K562 (cell line): ENCODE measurements around the gene PLCB3. TPM values are rescaled to one million over a fixed set of nuclear protein-coding genes. Genes with fewer than 3 reads are reported as not detected.

ENCODE experiments used
- ARID3B ChIP-seq: fragments of 250-450 bp; sonication (Bioruptor Pico); IDR thresholded peaks from 2 replicates; pipeline ENCODE4 v1.4.0; 2020; ENCODE audit warnings: borderline replicate concordance
- ARID4B ChIP-seq: sonication (generic); formaldehyde crosslinking; IDR thresholded peaks from 2 replicates; pipeline ENCODE4 v1.8.0; 2022; ENCODE audit warnings: mild to moderate bottlenecking, missing genetic modification reagents
- BRF1 ChIP-seq: IDR thresholded peaks from 3 replicates; pipeline ENCODE4 v1.6.1; 2011; ENCODE audit warnings: borderline replicate concordance, mild to moderate bottlenecking; ENCODE audit not compliant: insufficient read length; ENCODE audit errors: extremely low read depth
- E2F1 ChIP-seq: sonication (generic); formaldehyde crosslinking; IDR thresholded peaks from 2 replicates; pipeline ENCODE4 v1.8.1; 2023; ENCODE audit warnings: mild to moderate bottlenecking, missing genetic modification reagents, moderate library complexity
- EGR1 ChIP-seq: fragments of 450-650 bp; conservative IDR thresholded peaks from 2 replicates; pipeline ENCODE4 v1.6.1; 2017; ENCODE audit warnings: mild to moderate bottlenecking
- ETS1 ChIP-seq: conservative IDR thresholded peaks from 2 replicates; pipeline ENCODE4 v1.6.1; 2011; ENCODE audit warnings: low read depth, mild to moderate bottlenecking, low read length; ENCODE audit not compliant: control insufficient read depth
- ILF3 ChIP-seq: fragments of 450-650 bp; IDR thresholded peaks from 2 replicates; pipeline ENCODE4 v1.6.1; 2018; ENCODE audit warnings: antibody characterized with exemption, mild to moderate bottlenecking, moderate library complexity, borderline replicate concordance
- POLR2AphosphoS5 ChIP-seq: IDR thresholded peaks from 2 replicates; pipeline ENCODE4 v1.6.1; 2011; ENCODE audit warnings: mild to moderate bottlenecking, low read depth, low read length, moderate library complexity; ENCODE audit not compliant: control insufficient read depth, insufficient read depth
- SMAD4 ChIP-seq: fragments of 250-450 bp; sonication (Bioruptor Pico); conservative IDR thresholded peaks from 2 replicates; pipeline ENCODE4 v1.8.0; 2021; ENCODE audit warnings: inconsistent platforms, mild to moderate bottlenecking, moderate library complexity
- TCFL5 ChIP-seq: fragments of 250-450 bp; sonication (Bioruptor Pico); conservative IDR thresholded peaks from 2 replicates; pipeline ENCODE4 v1.6.1; 2021; ENCODE audit warnings: mild to moderate bottlenecking, moderate library complexity, matching md5 sums
- TFAP4 ChIP-seq: sonication (generic); formaldehyde crosslinking; IDR thresholded peaks from 2 replicates; pipeline ENCODE4 v1.8.0; 2022; ENCODE audit warnings: missing genetic modification reagents, mild to moderate bottlenecking, moderate library complexity, borderline replicate concordance
- VEZF1 ChIP-seq: fragments of 200-800 bp; sonication (Bioruptor generic); IDR thresholded peaks from 2 replicates; pipeline ENCODE4 v1.6.1; 2017; ENCODE audit warnings: missing genetic modification characterization, missing compliant biosample characterization
- ZNF449 ChIP-seq: fragments of 250-450 bp; sonication (Bioruptor Pico); IDR thresholded peaks from 2 replicates; pipeline ENCODE4 v1.8.0; 2022; ENCODE audit warnings: moderate library complexity, mild to moderate bottlenecking, inconsistent platforms
- polyA plus RNA-seq, 8 experiments: library from polyadenylated mRNA; depleted of rRNA in 4 of 8; stranded (reverse) in 5 of 8; unstranded in 3 of 8; fragments of >200 nt; fragmentation: Nextera tagmentation in 2 of 8; fragmentation: Illumina TruSeq in 1 of 8; extraction: Ambion mirVana in 2 of 8; extraction: Trizol in 1 of 8; gene quantifications; 2 replicates each; pipeline versions ENCODE4 v1.2.1 to v1.2.3, GENCODE V29; 2011 to 2014; ENCODE audit warnings: inconsistent platforms in 1 of 8, missing spikeins in 1 of 8
- total RNA-seq, 7 experiments: library from RNA; depleted of rRNA in 6 of 7; stranded (reverse); fragments of >200 nt in 6 of 7; fragmentation: Illumina TruSeq in 2 of 7; extraction: Trizol in 2 of 7; gene quantifications; 2 replicates each; pipeline versions ENCODE4 v1.2.1 to v1.2.3, GENCODE V29; 2011 to 2021; ENCODE audit warnings: low replicate concordance in 1 of 7

The PLCB3 gene
- total and polyA plus RNA-seq, 9 of the 15 experiments (the other 6 are each of a cell fraction or from before 2014, with no cell fraction given) = 0.31 to 44.8 (median 14.6) TPM

- TF ChIP-seq ETS1 (0 out of 2 replicates have a peak, but pooled peaks have one; percentile 41), POLR2AphosphoS5 (no peak), EGR1 (peak; percentile 28; the same call in 1 of the 2 replicates), ZNF449 (CRISPR knock-in tag) (0 out of 2 replicates have a peak, but pooled peaks have one; percentile 9), VEZF1 (CRISPR knock-in tag) (0 out of 2 replicates have a peak, but pooled peaks have one; percentile 4), ILF3 (no peak), ARID3B (CRISPR knock-in tag) (no peak), ARID4B (CRISPR knock-in tag) (peak; percentile 60; the same call in 1 of the 2 replicates), BRF1 (no peak), E2F1 (CRISPR knock-in tag) (no peak), TCFL5 (CRISPR knock-in tag) (no peak), SMAD4 (CRISPR knock-in tag) (peak; percentile 40; the same call in 1 of the 2 replicates), TFAP4 (CRISPR knock-in tag) (peak; percentile 82)
Measured at GRCh38 chr11:64226507-64227051, 24.8 kb upstream of the PLCB3 start (continued).
